HEK293 (cell line): ENCODE results near the gene ZSWIM3.

Experiments used
- FEZF1 ChIP-seq: fragments of 450-650 bp; formaldehyde crosslinking; IDR thresholded peaks from 2 replicates; pipeline ENCODE4 v1.5.1; 2016; ENCODE audit warnings: missing biosample characterization, missing genetic modification characterization
- GFI1B ChIP-seq: fragments of 450-650 bp; formaldehyde crosslinking; IDR thresholded peaks from 2 replicates; pipeline ENCODE4 v1.5.1; 2016; ENCODE audit warnings: missing biosample characterization, missing genetic modification characterization
- KLF8 ChIP-seq: fragments of 450-650 bp; formaldehyde crosslinking; IDR thresholded peaks from 2 replicates; pipeline ENCODE4 v1.5.1; 2016; ENCODE audit warnings: missing biosample characterization, missing genetic modification characterization
- SP3 ChIP-seq: fragments of 450-650 bp; formaldehyde crosslinking; IDR thresholded peaks from 2 replicates; pipeline ENCODE4 v1.5.1; 2016; ENCODE audit warnings: missing biosample characterization, missing genetic modification characterization
- ZFP3 ChIP-seq: fragments of 450-650 bp; formaldehyde crosslinking; IDR thresholded peaks from 2 replicates; pipeline ENCODE4 v1.5.1; 2016; ENCODE audit warnings: low read depth, missing biosample characterization, missing genetic modification characterization
- ZFP41 ChIP-seq: fragments of 450-650 bp; formaldehyde crosslinking; IDR thresholded peaks from 2 replicates; pipeline ENCODE4 v1.5.1; 2016; ENCODE audit warnings: missing biosample characterization, missing genetic modification characterization, borderline replicate concordance
- ZIC2 ChIP-seq: fragments of 450-650 bp; formaldehyde crosslinking; IDR thresholded peaks from 2 replicates; pipeline ENCODE4 v1.5.1; 2016; ENCODE audit warnings: missing biosample characterization, missing genetic modification characterization
- ZNF2 ChIP-seq: fragments of 450-650 bp; formaldehyde crosslinking; IDR thresholded peaks from 2 replicates; pipeline ENCODE4 v1.5.1; 2016; ENCODE audit warnings: missing biosample characterization, missing genetic modification characterization
- ZNF266 ChIP-seq: fragments of 450-650 bp; formaldehyde crosslinking; IDR thresholded peaks from 2 replicates; pipeline ENCODE4 v1.5.1; 2016; ENCODE audit warnings: missing biosample characterization, missing genetic modification characterization, low read depth
- ZNF37A ChIP-seq: fragments of 450-650 bp; IDR thresholded peaks from 2 replicates; pipeline ENCODE4 v1.5.1; 2018; ENCODE audit warnings: missing biosample characterization, missing genetic modification characterization
- ZNF585B ChIP-seq: fragments of 450-650 bp; formaldehyde crosslinking; IDR thresholded peaks from 2 replicates; pipeline ENCODE4 v1.5.1; 2016; ENCODE audit warnings: missing biosample characterization, missing genetic modification characterization
- ZNF596 ChIP-seq: fragments of 450-650 bp; IDR thresholded peaks from 2 replicates; pipeline ENCODE4 v1.5.0; 2018; ENCODE audit warnings: missing biosample characterization, mild to moderate bottlenecking, missing genetic modification characterization, moderate library complexity
- ZNF658 ChIP-seq: fragments of 450-650 bp; formaldehyde crosslinking; IDR thresholded peaks from 2 replicates; pipeline ENCODE4; 2016; ENCODE audit warnings: missing biosample characterization, missing genetic modification characterization
- TF ChIP-seq, protein P1 (sequence below): fragments of 450-650 bp; formaldehyde crosslinking; IDR thresholded peaks from 2 replicates; pipeline ENCODE4 v1.5.1; 2017; ENCODE audit warnings: missing biosample characterization, mild to moderate bottlenecking, missing genetic modification characterization, moderate library complexity
- TF ChIP-seq, protein P2 (sequence below): fragments of 450-650 bp; formaldehyde crosslinking; IDR thresholded peaks from 2 replicates; pipeline ENCODE4 v1.5.1; 2017; ENCODE audit warnings: missing biosample characterization, missing genetic modification characterization
- TF ChIP-seq, protein P3 (sequence below): fragments of 450-650 bp; formaldehyde crosslinking; IDR thresholded peaks from 2 replicates; pipeline ENCODE4 v1.5.1; 2016; ENCODE audit warnings: missing biosample characterization, missing genetic modification characterization
- TF ChIP-seq, protein P4 (sequence below): fragments of 450-650 bp; formaldehyde crosslinking; IDR thresholded peaks from 2 replicates; pipeline ENCODE4 v1.5.1; 2016; ENCODE audit warnings: missing biosample characterization, missing genetic modification characterization
- TF ChIP-seq, protein P5 (sequence below): fragments of 450-650 bp; formaldehyde crosslinking; IDR thresholded peaks from 2 replicates; pipeline ENCODE4 v1.5.1; 2016; ENCODE audit warnings: missing biosample characterization, missing genetic modification characterization
- TF ChIP-seq, protein P6 (sequence below): fragments of 450-650 bp; formaldehyde crosslinking; IDR thresholded peaks from 2 replicates; pipeline ENCODE4 v1.5.1; 2016; ENCODE audit warnings: missing biosample characterization, missing genetic modification characterization
- TF ChIP-seq, protein P7 (sequence below): fragments of 450-650 bp; formaldehyde crosslinking; IDR thresholded peaks from 2 replicates; pipeline ENCODE4; 2016; ENCODE audit warnings: missing biosample characterization, missing genetic modification characterization
- TF ChIP-seq, protein P8 (sequence below): fragments of 450-650 bp; formaldehyde crosslinking; IDR thresholded peaks from 2 replicates; pipeline ENCODE4 v1.5.1; 2016; ENCODE audit warnings: missing biosample characterization, missing genetic modification characterization, borderline replicate concordance
- TF ChIP-seq, protein P9 (sequence below): fragments of 450-650 bp; formaldehyde crosslinking; IDR thresholded peaks from 2 replicates; pipeline ENCODE4 v1.5.1; 2016; ENCODE audit warnings: missing biosample characterization, missing genetic modification characterization

Gene ZSWIM3

DNA sequence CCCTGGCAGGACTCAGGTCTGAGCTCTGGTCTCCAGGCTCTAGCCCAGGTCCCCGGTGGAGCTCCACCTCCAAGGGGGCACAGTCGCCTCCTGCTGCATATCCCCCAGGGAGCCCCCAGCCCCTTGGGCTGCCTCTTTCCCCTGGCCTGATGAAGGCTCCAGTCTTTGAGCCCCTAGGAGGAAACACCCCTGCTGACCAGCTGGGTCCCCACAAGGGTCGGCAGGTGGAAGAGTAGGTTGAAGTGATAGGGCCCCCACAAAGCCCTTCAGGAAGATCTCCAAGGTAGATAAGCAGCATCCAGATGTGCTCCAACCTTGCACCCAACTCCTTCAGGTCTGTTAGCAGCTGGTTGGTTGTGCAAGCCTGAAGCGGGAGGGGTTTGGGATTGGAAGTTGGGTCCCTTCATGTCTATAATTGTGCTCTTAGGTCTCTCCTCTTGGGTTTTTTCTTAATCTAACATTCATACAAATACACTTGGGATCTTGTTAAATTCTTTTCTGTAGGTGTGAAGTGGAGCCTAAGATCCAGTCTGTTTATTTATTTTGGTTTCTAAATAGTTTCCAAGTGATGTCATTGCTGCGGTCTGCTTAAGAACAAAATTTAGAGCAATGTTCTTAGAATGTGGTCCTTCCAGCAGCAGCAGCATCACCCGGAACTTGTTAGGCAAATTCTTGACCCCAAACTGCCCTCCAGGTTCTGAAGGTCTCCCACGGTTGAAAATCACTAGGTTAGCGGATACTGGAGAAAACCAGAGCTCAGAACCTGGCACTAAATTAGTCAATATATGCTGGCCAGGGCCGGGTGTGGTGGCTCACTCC lies 39.8 kb upstream of the ZSWIM3 start (continued):
- TF ChIP-seq ZFP41 (tag by site-specific recombination) (no peak), ZNF585B (tag by site-specific recombination) (no peak), SP3 (tag by site-specific recombination) (no peak), KLF8 (tag by site-specific recombination) (no peak), ZNF266 (no peak), ZNF658 (no peak), ZNF2 (no peak), ZNF37A (tag by site-specific recombination) (no peak), ZNF596 (tag by site-specific recombination) (no peak), FEZF1 (tag by site-specific recombination) (no peak), ZFP3 (no peak), GFI1B (tag by site-specific recombination) (no peak), ZIC2 (tag by site-specific recombination) (peak; percentile 61)
- TF ChIP-seq, protein P1, sequence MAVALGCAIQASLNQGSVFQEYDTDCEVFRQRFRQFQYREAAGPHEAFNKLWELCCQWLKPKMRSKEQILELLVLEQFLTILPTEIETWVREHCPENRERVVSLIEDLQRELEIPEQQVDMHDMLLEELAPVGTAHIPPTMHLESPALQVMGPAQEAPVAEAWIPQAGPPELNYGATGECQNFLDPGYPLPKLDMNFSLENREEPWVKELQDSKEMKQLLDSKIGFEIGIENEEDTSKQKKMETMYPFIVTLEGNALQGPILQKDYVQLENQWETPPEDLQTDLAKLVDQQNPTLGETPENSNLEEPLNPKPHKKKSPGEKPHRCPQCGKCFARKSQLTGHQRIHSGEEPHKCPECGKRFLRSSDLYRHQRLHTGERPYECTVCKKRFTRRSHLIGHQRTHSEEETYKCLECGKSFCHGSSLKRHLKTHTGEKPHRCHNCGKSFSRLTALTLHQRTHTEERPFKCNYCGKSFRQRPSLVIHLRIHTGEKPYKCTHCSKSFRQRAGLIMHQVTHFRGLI = no peak
- TF ChIP-seq, protein P2, sequence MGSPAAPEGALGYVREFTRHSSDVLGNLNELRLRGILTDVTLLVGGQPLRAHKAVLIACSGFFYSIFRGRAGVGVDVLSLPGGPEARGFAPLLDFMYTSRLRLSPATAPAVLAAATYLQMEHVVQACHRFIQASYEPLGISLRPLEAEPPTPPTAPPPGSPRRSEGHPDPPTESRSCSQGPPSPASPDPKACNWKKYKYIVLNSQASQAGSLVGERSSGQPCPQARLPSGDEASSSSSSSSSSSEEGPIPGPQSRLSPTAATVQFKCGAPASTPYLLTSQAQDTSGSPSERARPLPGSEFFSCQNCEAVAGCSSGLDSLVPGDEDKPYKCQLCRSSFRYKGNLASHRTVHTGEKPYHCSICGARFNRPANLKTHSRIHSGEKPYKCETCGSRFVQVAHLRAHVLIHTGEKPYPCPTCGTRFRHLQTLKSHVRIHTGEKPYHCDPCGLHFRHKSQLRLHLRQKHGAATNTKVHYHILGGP (tag by site-specific recombination) = no peak
- TF ChIP-seq, protein P3, sequence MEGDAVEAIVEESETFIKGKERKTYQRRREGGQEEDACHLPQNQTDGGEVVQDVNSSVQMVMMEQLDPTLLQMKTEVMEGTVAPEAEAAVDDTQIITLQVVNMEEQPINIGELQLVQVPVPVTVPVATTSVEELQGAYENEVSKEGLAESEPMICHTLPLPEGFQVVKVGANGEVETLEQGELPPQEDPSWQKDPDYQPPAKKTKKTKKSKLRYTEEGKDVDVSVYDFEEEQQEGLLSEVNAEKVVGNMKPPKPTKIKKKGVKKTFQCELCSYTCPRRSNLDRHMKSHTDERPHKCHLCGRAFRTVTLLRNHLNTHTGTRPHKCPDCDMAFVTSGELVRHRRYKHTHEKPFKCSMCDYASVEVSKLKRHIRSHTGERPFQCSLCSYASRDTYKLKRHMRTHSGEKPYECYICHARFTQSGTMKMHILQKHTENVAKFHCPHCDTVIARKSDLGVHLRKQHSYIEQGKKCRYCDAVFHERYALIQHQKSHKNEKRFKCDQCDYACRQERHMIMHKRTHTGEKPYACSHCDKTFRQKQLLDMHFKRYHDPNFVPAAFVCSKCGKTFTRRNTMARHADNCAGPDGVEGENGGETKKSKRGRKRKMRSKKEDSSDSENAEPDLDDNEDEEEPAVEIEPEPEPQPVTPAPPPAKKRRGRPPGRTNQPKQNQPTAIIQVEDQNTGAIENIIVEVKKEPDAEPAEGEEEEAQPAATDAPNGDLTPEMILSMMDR (tag by site-specific recombination) = no peak
- TF ChIP-seq, protein P4, sequence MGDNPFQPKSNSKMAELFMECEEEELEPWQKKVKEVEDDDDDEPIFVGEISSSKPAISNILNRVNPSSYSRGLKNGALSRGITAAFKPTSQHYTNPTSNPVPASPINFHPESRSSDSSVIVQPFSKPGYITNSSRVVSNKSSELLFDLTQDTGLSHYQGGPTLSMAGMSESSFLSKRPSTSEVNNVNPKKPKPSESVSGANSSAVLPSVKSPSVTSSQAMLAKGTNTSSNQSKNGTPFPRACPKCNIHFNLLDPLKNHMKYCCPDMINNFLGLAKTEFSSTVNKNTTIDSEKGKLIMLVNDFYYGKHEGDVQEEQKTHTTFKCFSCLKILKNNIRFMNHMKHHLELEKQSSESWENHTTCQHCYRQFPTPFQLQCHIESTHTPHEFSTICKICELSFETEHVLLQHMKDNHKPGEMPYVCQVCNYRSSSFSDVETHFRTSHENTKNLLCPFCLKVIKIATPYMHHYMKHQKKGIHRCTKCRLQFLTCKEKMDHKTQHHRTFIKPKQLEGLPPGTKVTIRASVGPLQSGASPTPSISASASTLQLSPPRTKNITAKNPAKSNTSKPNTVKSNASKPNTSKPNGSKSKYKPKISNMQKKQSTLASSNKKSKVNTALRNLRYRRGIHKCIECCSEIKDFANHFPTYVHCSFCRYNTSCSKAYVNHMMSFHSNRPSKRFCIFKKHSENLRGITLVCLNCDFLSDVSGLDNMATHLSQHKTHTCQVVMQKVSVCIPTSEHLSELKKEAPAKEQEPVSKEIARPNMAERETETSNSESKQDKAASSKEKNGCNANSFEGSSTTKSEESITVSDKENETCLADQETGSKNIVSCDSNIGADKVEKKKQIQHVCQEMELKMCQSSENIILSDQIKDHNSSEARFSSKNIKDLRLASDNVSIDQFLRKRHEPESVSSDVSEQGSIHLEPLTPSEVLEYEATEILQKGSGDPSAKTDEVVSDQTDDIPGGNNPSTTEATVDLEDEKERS = no peak
- TF ChIP-seq, protein P5, sequence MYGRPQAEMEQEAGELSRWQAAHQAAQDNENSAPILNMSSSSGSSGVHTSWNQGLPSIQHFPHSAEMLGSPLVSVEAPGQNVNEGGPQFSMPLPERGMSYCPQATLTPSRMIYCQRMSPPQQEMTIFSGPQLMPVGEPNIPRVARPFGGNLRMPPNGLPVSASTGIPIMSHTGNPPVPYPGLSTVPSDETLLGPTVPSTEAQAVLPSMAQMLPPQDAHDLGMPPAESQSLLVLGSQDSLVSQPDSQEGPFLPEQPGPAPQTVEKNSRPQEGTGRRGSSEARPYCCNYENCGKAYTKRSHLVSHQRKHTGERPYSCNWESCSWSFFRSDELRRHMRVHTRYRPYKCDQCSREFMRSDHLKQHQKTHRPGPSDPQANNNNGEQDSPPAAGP (tag by site-specific recombination) = peak; percentile 82
- TF ChIP-seq, protein P6, sequence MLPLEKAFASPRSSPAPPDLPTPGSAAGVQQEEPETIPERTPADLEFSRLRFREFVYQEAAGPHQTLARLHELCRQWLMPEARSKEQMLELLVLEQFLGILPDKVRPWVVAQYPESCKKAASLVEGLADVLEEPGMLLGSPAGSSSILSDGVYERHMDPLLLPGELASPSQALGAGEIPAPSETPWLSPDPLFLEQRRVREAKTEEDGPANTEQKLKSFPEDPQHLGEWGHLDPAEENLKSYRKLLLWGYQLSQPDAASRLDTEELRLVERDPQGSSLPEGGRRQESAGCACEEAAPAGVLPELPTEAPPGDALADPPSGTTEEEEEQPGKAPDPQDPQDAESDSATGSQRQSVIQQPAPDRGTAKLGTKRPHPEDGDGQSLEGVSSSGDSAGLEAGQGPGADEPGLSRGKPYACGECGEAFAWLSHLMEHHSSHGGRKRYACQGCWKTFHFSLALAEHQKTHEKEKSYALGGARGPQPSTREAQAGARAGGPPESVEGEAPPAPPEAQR (tag by site-specific recombination) = no peak
- TF ChIP-seq, protein P7, sequence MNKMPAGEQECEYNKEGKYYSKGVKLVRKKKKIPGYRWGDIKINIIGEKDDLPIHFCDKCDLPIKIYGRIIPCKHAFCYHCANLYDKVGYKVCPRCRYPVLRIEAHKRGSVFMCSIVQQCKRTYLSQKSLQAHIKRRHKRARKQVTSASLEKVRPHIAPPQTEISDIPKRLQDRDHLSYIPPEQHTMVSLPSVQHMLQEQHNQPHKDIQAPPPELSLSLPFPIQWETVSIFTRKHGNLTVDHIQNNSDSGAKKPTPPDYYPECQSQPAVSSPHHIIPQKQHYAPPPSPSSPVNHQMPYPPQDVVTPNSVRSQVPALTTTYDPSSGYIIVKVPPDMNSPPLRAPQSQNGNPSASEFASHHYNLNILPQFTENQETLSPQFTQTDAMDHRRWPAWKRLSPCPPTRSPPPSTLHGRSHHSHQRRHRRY (tag by site-specific recombination) = no peak
- TF ChIP-seq, protein P8, sequence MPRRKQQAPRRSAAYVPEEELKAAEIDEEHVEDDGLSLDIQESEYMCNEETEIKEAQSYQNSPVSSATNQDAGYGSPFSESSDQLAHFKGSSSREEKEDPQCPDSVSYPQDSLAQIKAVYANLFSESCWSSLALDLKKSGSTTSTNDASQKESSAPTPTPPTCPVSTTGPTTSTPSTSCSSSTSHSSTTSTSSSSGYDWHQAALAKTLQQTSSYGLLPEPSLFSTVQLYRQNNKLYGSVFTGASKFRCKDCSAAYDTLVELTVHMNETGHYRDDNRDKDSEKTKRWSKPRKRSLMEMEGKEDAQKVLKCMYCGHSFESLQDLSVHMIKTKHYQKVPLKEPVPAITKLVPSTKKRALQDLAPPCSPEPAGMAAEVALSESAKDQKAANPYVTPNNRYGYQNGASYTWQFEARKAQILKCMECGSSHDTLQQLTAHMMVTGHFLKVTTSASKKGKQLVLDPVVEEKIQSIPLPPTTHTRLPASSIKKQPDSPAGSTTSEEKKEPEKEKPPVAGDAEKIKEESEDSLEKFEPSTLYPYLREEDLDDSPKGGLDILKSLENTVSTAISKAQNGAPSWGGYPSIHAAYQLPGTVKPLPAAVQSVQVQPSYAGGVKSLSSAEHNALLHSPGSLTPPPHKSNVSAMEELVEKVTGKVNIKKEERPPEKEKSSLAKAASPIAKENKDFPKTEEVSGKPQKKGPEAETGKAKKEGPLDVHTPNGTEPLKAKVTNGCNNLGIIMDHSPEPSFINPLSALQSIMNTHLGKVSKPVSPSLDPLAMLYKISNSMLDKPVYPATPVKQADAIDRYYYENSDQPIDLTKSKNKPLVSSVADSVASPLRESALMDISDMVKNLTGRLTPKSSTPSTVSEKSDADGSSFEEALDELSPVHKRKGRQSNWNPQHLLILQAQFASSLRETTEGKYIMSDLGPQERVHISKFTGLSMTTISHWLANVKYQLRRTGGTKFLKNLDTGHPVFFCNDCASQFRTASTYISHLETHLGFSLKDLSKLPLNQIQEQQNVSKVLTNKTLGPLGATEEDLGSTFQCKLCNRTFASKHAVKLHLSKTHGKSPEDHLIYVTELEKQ (tag by site-specific recombination) = peak; percentile 40; the same call in 1 of the 2 replicates
- TF ChIP-seq, protein P9, sequence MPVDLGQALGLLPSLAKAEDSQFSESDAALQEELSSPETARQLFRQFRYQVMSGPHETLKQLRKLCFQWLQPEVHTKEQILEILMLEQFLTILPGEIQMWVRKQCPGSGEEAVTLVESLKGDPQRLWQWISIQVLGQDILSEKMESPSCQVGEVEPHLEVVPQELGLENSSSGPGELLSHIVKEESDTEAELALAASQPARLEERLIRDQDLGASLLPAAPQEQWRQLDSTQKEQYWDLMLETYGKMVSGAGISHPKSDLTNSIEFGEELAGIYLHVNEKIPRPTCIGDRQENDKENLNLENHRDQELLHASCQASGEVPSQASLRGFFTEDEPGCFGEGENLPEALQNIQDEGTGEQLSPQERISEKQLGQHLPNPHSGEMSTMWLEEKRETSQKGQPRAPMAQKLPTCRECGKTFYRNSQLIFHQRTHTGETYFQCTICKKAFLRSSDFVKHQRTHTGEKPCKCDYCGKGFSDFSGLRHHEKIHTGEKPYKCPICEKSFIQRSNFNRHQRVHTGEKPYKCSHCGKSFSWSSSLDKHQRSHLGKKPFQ (tag by site-specific recombination) = peak; percentile 96
